DND-41 (cell line): ENCODE measurements around the gene SERPINB8.
A peak's percentile ranks its signal among the peaks of the same experiment; 100 is the strongest.

ENCODE experiments used
- ATAC-seq: fragments of 200-7000 bp; cut with Tn5 transposase; 3 replicates; pipeline ENCODE4 v1.9.1; 2021; ENCODE audit warnings: low read depth; ENCODE audit not compliant: insufficient read depth
- DNase-seq: peaks from one replicate; pipeline ENCODE4 v3.0.0-alpha.2; 2020
- H2AFZ ChIP-seq: 2 replicates; pipeline ENCODE4 v1.6.0; 2012; ENCODE audit warnings: low read depth, low read length
- H3K27ac ChIP-seq: 2 replicates; pipeline ENCODE4 v1.5.1; 2012; ENCODE audit warnings: low read length, inconsistent platforms
- H3K27me3 ChIP-seq: fragments of 200-600 bp; sonication (generic); 2 replicates; pipeline ENCODE4 v1.6.0; 2012; ENCODE audit warnings: low read length, mild to moderate bottlenecking, inconsistent platforms; ENCODE audit not compliant: insufficient read depth, poor library complexity
- H3K36me3 ChIP-seq: 2 replicates; pipeline ENCODE4 v1.5.1; 2012; ENCODE audit warnings: low read length, inconsistent platforms; ENCODE audit not compliant: insufficient read depth
- H3K4me1 ChIP-seq: 2 replicates; pipeline ENCODE4 v1.5.1; 2012; ENCODE audit warnings: mild to moderate bottlenecking, low read length; ENCODE audit not compliant: insufficient read depth
- H3K4me2 ChIP-seq: 2 replicates; pipeline ENCODE4 v1.6.0; 2012; ENCODE audit warnings: mild to moderate bottlenecking, moderate library complexity, low read length, inconsistent platforms; ENCODE audit not compliant: insufficient read depth
- H3K4me3 ChIP-seq, 2 experiments: fragments of 200-600 bp in 1 of 2; shearing (Covaris generic) in 1 of 2; 2 replicates each; pipeline ENCODE4 v1.5.1; 2012 to 2016; ENCODE audit warnings: inconsistent platforms in 2 of 2, low read length in 2 of 2, mild to moderate bottlenecking in 2 of 2, low read depth in 1 of 2, moderate library complexity in 1 of 2
- H3K79me2 ChIP-seq: 2 replicates; pipeline ENCODE4 v1.6.0; 2012; ENCODE audit warnings: low read length, inconsistent platforms; ENCODE audit not compliant: insufficient read depth
- H3K9ac ChIP-seq: 2 replicates; pipeline ENCODE4 v1.6.0; 2012; ENCODE audit warnings: low read depth, mild to moderate bottlenecking, inconsistent platforms, low read length, moderate library complexity
- H3K9me3 ChIP-seq: 2 replicates; pipeline ENCODE4 v1.5.1; 2012; ENCODE audit warnings: low read length, moderate library complexity, mild to moderate bottlenecking, inconsistent platforms; ENCODE audit not compliant: insufficient read depth, severe bottlenecking
- H4K20me1 ChIP-seq: 2 replicates; pipeline ENCODE4 v1.6.0; 2012; ENCODE audit warnings: low read length; ENCODE audit not compliant: insufficient read depth
- CTCF ChIP-seq: IDR thresholded peaks from 2 replicates; pipeline ENCODE4 v1.5.1; 2012; ENCODE audit warnings: borderline replicate concordance, low read length, moderate library complexity, mild to moderate bottlenecking; ENCODE audit not compliant: poor library complexity, severe bottlenecking; ENCODE audit errors: extremely low read depth
- EZH2 ChIP-seq: IDR thresholded peaks from 3 replicates; pipeline ENCODE4 v1.6.1; 2012; ENCODE audit warnings: borderline replicate concordance, low read depth, mild to moderate bottlenecking, moderate library complexity, low read length, inconsistent platforms; ENCODE audit not compliant: severe bottlenecking

SERPINB8 gene

GRCh38 chr18:63979409-63979920, 9.6 kb downstream of the SERPINB8 start:
- DNase-seq (peak; percentile 70), ATAC-seq (peak; percentile 85)
- peak overlapping the region; percentile 61 for H3K27ac ChIP-seq
- H3K9ac ChIP-seq = peak overlapping the region; percentile 20
- no peaks in the 10 kb centered on the region for H3K9me3 ChIP-seq
- H3K79me2 ChIP-seq = peaks cover 5% of the 10 kb centered on the region; the same call in 1 of the 2 replicates
- no peaks in the 10 kb centered on the region for H4K20me1 ChIP-seq
- TF ChIP-seq CTCF (peak; percentile 97), EZH2 (no peak)
- no peak overlapping the region for H3K4me3 ChIP-seq
- H3K4me1 ChIP-seq = peaks cover 47% of the 10 kb centered on the region
- H3K27me3 ChIP-seq = no peaks in the 10 kb centered on the region
- H3K36me3 ChIP-seq = peaks cover 29% of the 10 kb centered on the region
- H2AFZ ChIP-seq = peak overlapping the region; percentile 75
- peak overlapping the region; percentile 32; the same call in 1 of the 2 replicates for H3K4me2 ChIP-seq

- Histone ChIP-seq H3K27ac (peak overlapping the region; percentile 69), H3K4me2 (peak overlapping the region; percentile 32; the same call in 1 of the 2 replicates), H3K4me1 (peaks cover 41% of the 10 kb centered on the region), H3K36me3 (peaks cover 29% of the 10 kb centered on the region), H3K9me3 (no peaks in the 10 kb centered on the region), H4K20me1 (no peaks in the 10 kb centered on the region), H3K27me3 (no peaks in the 10 kb centered on the region), H3K4me3 (no peak overlapping the region), H3K79me2 (peaks cover 5% of the 10 kb centered on the region; the same call in 1 of the 2 replicates), H2AFZ (peak overlapping the region; percentile 75), H3K9ac (peak overlapping the region; percentile 20; the same call in 1 of the 2 replicates)
- ATAC-seq (no peak), DNase-seq (no peak)
- TF ChIP-seq CTCF (no peak), EZH2 (no peak)
Observed at GRCh38 chr18:63980027-63980426, 10.1 kb downstream of the SERPINB8 start.

- no peaks in the 10 kb centered on the region for H3K9me3 ChIP-seq
- peak overlapping the region; percentile 13; the same call in 1 of the 2 replicates for H3K9ac ChIP-seq
- H3K4me3 ChIP-seq = no peak overlapping the region
- H3K36me3 ChIP-seq = peaks cover 29% of the 10 kb centered on the region
- no peak for TF ChIP-seq EZH2
- no peak for TF ChIP-seq CTCF
- no peak overlapping the region for H2AFZ ChIP-seq
- peaks cover 33% of the 10 kb centered on the region for H3K4me1 ChIP-seq
- H3K4me2 ChIP-seq = no peak overlapping the region
- no peak for DNase-seq
- H4K20me1 ChIP-seq = no peaks in the 10 kb centered on the region
- 0 out of 3 replicates have a peak, but pooled peaks have one; percentile 13 for ATAC-seq
- H3K27ac ChIP-seq = peak overlapping the region; percentile 69
- no peaks in the 10 kb centered on the region for H3K27me3 ChIP-seq
- H3K79me2 ChIP-seq = peaks cover 5% of the 10 kb centered on the region; the same call in 1 of the 2 replicates
Observed at GRCh38 chr18:63980896-63981460, 11.1 kb downstream of the SERPINB8 start.

GRCh38 chr18:63981719-63982118, 11.8 kb downstream of the SERPINB8 start:
- peaks cover 29% of the 10 kb centered on the region for H3K36me3 ChIP-seq
- TF ChIP-seq EZH2 (no peak), CTCF (no peak)

More at GRCh38 chr18:63981719-63982118, 11.8 kb downstream of the SERPINB8 start:
- Histone ChIP-seq H3K79me2 (peaks cover 5% of the 10 kb centered on the region; the same call in 1 of the 2 replicates), H3K4me1 (peaks cover 33% of the 10 kb centered on the region), H3K4me3 (no peak overlapping the region), H3K27me3 (no peaks in the 10 kb centered on the region), H3K27ac (peak overlapping the region; percentile 69), H3K9me3 (no peaks in the 10 kb centered on the region), H2AFZ (no peak overlapping the region), H4K20me1 (no peaks in the 10 kb centered on the region), H3K4me2 (no peak overlapping the region), H3K9ac (no peak overlapping the region)
- DNase-seq (no peak), ATAC-seq (no peak)
